Progenitor cell of endocrine pancreas (in vitro differentiated cells): ENCODE results near the gene GPR176. TPM values are rescaled to one million over a fixed set of nuclear protein-coding genes. Genes with fewer than 3 reads are reported as not detected.
A peak's percentile ranks its signal among the peaks of the same experiment; 100 is the strongest.

Experiments
- DNase-seq: peaks from one replicate; pipeline ENCODE4 v3.0.0; 2021; ENCODE audit warnings: low spot score; ENCODE audit not compliant: unreplicated experiment
- H3K27ac Mint-ChIP-seq: 2 replicates; pipeline ENCODE4 v1.8.0; 2021; ENCODE audit warnings: mild to moderate bottlenecking, moderate library complexity, mixed read lengths
- H3K27me3 Mint-ChIP-seq: 2 replicates; pipeline ENCODE4 v1.8.0; 2021; ENCODE audit warnings: mixed read lengths
- H3K36me3 Mint-ChIP-seq: 2 replicates; pipeline ENCODE4 v1.8.0; 2022; ENCODE audit warnings: mixed read lengths; ENCODE audit not compliant: insufficient read depth
- H3K4me1 Mint-ChIP-seq: 2 replicates; pipeline ENCODE4 v1.8.0; 2021; ENCODE audit warnings: low read depth, mixed read lengths
- H3K4me3 Mint-ChIP-seq: 2 replicates; pipeline ENCODE4 v1.8.0; 2021; ENCODE audit warnings: low read depth, mild to moderate bottlenecking, moderate library complexity, mixed read lengths
- H3K9me3 Mint-ChIP-seq: 2 replicates; pipeline ENCODE4 v1.8.0; 2021; ENCODE audit warnings: low read depth, mixed read lengths
- CTCF ChIP-seq: fragments of 200-600 bp; sonication (generic); IDR thresholded peaks from one replicate; pipeline ENCODE4 v1.5.0; 2021; ENCODE audit warnings: antibody characterized with exemption, mild to moderate bottlenecking; ENCODE audit not compliant: unreplicated experiment
- total RNA-seq: library from RNA; stranded (reverse); gene quantifications from 2 replicates; pipeline ENCODE4 v1.2.1, GENCODE V29; 2021

The GPR176 gene
- total RNA-seq, 1 donor from 2014 or later: 1.0 TPM

- peaks cover 37% of the 10 kb centered on the region for H3K4me1 Mint-ChIP-seq
- no peak for TF ChIP-seq CTCF
- H3K27me3 Mint-ChIP-seq: no peaks in the 10 kb centered on the region
- no peak overlapping the region for H3K27ac Mint-ChIP-seq
- peaks cover 9% of the 10 kb centered on the region for H3K9me3 Mint-ChIP-seq
- no peaks in the 10 kb centered on the region for H3K36me3 Mint-ChIP-seq
- H3K4me3 Mint-ChIP-seq: peak overlapping the region; percentile 44
- no peak for DNase-seq
Observed at GRCh38 chr15:39785139-39785538, 134.9 kb downstream of the GPR176 start.

- Mint-ChIP-seq H3K36me3 (no peaks in the 10 kb centered on the region), H3K4me1 (peaks cover 37% of the 10 kb centered on the region), H3K27ac (no peak overlapping the region), H3K9me3 (peaks cover 9% of the 10 kb centered on the region), H3K4me3 (peak overlapping the region; percentile 44), H3K27me3 (no peaks in the 10 kb centered on the region)
- no peak for TF ChIP-seq CTCF
- DNase-seq: no peak
Observed at GRCh38 chr15:39784638-39785037, 135.4 kb downstream of the GPR176 start.

- TF ChIP-seq CTCF: no peak
- DNase-seq: no peak
- Mint-ChIP-seq H3K4me1 (peaks cover 37% of the 10 kb centered on the region), H3K27me3 (no peaks in the 10 kb centered on the region), H3K36me3 (no peaks in the 10 kb centered on the region), H3K4me3 (peak overlapping the region; percentile 96), H3K27ac (no peak overlapping the region), H3K9me3 (peaks cover 9% of the 10 kb centered on the region)
Observed at GRCh38 chr15:39784125-39784524, 135.9 kb downstream of the GPR176 start.

- Mint-ChIP-seq H3K36me3 (no peaks in the 10 kb centered on the region), H3K4me1 (peaks cover 38% of the 10 kb centered on the region), H3K27ac (peak overlapping the region; percentile 3), H3K4me3 (peak overlapping the region; percentile 96), H3K27me3 (no peaks in the 10 kb centered on the region), H3K9me3 (peaks cover 9% of the 10 kb centered on the region)
- TF ChIP-seq CTCF: no peak
- DNase-seq: no peak
Observed at GRCh38 chr15:39783244-39783820, 136.7 kb downstream of the GPR176 start.

- peaks cover 37% of the 10 kb centered on the region for H3K4me1 Mint-ChIP-seq
- peak; percentile 89 for DNase-seq
- peak within 1 kb of the TSS; percentile 96 for H3K4me3 Mint-ChIP-seq
- no peaks in the 10 kb centered on the region for H3K27me3 Mint-ChIP-seq
- H3K36me3 Mint-ChIP-seq: no peaks in the 10 kb centered on the region
- H3K27ac Mint-ChIP-seq: peak within 1 kb of the TSS; percentile 3
- TF ChIP-seq CTCF: no peak
- H3K9me3 Mint-ChIP-seq: peaks cover 9% of the 10 kb centered on the region
Observed at GRCh38 chr15:39782441-39783138, 137.5 kb downstream of the GPR176 start, which contains the start of gene FSIP1. Gene FSIP1, minus strand, starts transcription at chr15:39782841. Its CDS starts 6,317 bp downstream, at chr15:39776524.
